HG03442 (cell line): Measurements from ENCODE around the gene IL33.

ENCODE experiments used
- ATAC-seq: cut with Tn5 transposase; IDR thresholded peaks from one replicate; pipeline ENCODE4 v1.9.1; 2021; ENCODE audit warnings: mild to moderate bottlenecking, moderate library complexity; ENCODE audit not compliant: unreplicated experiment

IL33 gene

GRCh38 chr9:6277417-6277816 lies 61.8 kb downstream of the IL33 start:
- no peak for ATAC-seq

- no peak for ATAC-seq
Measured at GRCh38 chr9:6301858-6302257, 86.3 kb downstream of the IL33 start.

- no peak for ATAC-seq
Measured at GRCh38 chr9:6302417-6302816, 86.8 kb downstream of the IL33 start.

GRCh38 chr9:6304232-6304631 lies 88.6 kb downstream of the IL33 start:
- ATAC-seq, result no peak

- no peak for ATAC-seq
Measured at GRCh38 chr9:6305954-6306563, 90.5 kb downstream of the IL33 start.
